HG03175 (cell line): ENCODE data around the gene CEP250.
"Not testable (repeated sequence)": the region's sequence is repeated elsewhere in the genome, so short reads cannot be mapped to it uniquely, and the experiment has no call there.

Source experiments
- ATAC-seq: cut with Tn5 transposase; IDR thresholded peaks from one replicate; pipeline ENCODE4 v1.9.1; 2021; ENCODE audit warnings: mild to moderate bottlenecking, moderate library complexity; ENCODE audit not compliant: unreplicated experiment

The CEP250 gene

DNA sequence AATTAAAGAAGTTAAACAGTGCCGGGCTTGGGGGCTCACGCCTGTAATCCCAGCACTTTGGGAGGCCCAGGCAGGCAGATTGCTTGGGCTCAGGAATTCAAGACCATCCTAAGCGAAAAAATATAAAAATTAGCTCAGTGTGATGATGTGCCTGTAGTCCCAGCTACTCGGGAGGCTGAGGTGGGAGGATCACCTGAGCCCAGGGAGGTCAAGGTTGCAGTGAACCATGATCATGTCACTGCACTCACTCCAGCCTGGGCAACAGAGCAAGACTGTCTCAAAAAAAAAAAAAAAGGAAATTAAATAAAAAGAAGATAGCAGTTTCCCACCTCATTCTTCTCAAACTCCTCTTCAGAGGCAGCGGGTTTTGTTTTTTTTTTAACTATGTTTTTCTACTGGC is 62.4 kb downstream of the CEP250 start:
- ATAC-seq = not testable (repeated sequence)

DNA sequence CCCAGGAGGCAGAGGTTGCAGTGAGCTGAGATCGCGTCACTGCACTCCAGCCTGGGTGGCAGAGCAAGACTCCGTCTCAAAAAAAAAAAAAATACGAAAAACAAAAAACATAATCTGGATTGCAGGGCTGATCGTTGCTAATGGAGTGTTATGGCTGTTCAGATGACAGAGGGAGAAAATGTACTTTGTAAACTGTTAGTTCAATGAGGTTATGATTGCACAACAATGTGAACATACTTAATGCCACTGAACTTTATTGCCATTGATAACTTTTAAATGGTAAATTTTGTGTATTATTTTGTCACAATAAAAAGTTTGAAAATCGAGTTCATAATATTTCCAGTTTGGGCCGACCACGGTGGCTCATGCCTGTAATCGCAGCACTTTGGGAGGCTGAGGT is 63.6 kb downstream of the CEP250 start:
- ATAC-seq = no peak

DNA sequence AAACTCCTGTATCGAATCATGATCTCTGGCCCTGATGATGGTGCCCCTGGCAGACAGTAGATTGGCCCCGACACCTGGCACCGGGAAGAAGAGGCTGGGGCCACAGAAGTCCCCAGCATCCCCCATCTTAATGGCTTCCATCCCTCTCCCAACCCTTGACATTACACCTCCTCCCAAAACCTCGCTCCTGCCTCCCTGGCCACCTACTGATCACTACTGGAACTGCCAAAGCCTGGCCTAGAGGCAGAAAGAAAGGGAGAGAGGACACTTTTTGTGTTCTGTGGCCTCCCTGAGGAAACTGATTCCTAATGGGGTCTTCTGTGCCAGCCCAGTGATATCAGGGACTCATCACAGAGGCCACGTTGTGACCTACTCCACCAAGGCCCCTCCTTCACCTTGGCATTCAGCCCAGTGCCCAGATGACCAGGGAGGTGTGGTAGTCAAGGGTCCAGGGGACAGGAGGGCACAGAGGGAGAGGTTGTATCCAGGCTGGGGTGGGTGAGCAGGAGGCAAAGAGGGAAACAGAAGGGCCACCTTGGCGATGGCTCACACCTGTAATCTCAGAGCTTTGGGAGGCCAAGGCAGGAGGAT is 68.0 kb downstream of the CEP250 start:
- ATAC-seq = no peak

DNA sequence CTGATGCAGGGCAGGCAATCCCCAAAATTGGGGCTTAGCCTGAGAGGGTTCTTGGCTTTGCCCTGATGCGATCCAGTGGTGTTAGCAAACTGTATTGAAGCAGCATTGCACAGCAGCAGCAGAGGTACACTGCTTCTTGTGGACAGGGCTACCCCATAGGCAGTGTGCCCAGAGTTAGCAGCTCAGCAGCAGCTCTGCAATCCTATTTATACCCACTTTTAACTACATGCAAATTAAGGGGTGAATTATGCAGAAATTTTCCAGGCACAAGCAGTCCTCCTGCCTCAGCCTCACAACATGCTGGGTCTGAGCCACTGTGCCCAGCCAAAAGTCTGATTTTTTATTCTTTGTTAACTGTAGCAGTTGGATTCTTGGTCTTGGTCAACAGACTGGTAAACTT is 70.2 kb downstream of the CEP250 start:
- ATAC-seq = no peak

DNA sequence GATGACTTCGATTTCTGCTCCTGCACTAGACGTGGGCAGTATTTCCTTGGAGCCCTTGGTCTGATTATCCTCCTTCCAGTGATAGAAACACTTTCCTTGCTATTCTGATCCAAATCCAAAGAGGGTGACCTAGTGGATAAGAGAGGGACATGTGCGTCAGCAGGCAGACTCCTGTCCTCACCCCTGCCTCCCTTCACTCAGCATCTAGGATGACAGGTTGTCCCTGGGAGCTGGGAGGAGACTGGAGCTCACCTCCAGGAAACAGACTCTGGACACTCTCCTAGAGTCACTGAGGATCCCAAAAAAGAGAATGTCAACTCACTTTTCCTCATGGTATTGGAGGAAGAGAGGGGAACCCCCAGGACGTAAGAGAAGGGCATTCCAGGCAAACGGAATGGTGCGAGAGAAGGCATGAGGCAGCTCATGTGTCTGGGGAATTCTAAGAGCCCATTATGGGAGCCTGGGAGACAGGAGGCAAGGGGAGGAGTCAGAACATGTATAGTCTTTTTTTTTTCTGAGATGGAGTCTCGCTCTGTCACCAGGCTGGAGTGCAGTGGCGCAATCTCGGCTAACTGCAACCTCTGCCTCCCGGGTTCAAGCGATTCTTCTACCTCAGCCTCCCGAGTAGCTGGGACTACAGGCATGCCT is 71.8 kb downstream of the CEP250 start:
- ATAC-seq = no peak

DNA sequence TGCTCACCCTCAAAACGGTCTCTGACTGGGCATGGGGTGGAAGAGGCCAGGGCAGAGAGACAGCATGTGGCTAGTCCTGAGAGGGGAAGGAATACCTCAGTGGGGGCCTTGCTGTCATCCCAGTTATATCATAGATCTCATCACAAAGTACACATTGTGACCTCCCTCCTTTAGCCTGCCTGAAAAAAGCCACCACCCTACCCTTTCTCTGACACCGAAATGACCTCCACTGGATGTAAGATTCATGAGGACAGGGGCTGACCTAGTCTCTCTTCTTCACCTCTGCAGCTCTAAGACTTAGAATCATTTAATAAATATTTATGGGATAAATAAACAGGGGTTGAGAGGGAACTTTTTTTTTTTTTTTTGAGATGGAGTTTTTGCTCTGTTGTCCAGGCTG is 74.2 kb downstream of the CEP250 start, which contains the start of gene C20orf173:
Gene C20orf173, minus strand, starts transcription at position 101 of the 400 bp plus-strand sequence. CDS start 279 bp downstream, outside the sequence.
- ATAC-seq = no peak

DNA sequence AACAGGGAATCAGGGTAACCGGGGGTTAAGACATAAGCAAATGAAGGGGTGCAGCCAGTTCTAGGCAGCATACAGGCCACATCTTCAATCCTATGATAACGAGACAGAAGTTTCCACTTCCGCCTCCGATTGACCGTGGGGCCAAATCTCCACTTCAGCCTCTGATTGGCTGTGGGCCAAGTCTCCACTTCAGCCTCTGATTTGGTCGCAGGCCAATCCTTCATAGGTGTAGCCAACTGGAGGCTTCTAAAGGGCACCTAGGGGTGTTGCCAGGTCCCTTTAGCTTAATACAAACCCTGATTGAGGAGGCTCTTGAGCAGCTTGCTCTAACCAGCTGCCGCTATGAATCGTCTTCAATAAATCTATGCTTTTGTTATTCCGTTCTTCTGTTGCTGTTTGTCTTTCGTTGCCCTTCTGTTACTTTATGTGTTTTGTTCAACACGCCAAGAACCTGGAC is 84.4 kb downstream of the CEP250 start:
- peak; percentile 75 for ATAC-seq

DNA sequence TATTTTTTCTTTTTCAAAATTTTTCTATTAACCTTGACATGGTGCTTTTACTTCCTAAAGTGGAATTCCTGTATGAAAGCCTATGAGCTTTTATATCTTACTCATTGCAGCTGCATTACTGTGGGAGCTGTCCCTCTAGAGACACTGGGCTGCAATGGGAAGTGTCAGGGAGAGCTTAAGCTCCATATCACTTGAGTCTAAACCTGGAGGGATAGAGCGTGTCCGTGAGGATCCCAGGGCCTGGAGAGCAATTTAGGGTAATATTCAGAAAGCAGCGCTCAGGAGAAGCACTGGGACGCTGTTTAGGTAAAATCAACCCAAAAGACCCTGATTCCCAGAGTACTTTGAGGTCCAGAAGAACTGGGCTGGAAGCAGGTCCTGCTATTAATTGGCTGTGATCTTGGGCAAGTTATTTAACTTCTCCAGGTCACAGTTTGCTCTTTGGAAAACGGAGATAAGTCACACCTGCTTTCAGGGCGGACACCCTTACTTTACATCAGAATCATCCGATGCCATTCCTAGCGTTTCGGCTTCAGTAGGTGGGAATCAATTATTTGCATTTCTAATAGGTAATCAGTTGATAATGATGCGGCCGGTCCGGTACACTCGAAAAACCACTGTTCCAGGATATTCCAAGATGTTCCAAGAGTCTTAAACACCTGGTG is 85.9 kb downstream of the CEP250 start:
- ATAC-seq = no peak

DNA sequence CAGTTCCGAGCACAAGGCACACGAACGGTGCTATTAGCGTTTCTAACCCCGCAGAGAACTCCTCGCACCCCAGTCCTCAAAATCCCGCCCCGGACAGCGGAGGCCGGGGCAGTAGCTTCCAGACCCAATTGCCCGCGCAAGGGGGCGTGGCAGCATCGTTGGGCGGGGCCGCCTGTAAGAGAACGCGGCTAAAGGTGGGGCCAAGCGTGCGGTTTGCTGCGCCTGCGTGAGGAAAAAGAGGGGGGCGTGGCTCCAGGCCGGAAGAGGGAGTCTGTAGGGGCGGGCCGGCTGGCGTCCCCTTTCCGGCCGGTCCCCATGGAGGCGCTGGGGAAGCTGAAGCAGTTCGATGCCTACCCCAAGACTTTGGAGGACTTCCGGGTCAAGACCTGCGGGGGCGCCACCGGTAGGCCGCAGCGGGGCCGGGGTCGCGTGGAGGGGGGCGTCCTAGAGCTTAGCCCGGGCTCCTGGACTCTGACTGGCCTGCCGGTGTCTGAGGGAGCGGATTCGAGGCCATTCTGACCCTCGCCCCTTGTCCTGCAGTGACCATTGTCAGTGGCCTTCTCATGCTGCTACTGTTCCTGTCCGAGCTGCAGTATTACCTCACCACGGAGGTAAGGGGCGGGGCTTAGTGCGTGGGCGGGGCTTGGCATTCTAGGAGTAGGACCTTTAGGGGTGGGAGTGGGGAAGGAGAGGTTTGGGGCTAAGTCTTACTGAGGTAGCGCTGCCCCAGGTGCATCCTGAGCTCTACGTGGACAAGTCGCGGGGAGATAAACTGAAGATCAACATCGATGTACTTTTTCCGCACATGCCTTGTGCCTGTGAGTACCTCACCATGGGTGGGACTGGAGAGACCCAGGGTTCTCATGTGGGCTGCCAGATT is 86.6 kb downstream of the CEP250 start, which contains the start of gene ERGIC3:
Gene ERGIC3, plus strand, starts transcription at position 296 of the 880 bp plus-strand sequence. Its CDS starts 20 bp downstream, at position 316.
- peak; percentile 77 for ATAC-seq

DNA sequence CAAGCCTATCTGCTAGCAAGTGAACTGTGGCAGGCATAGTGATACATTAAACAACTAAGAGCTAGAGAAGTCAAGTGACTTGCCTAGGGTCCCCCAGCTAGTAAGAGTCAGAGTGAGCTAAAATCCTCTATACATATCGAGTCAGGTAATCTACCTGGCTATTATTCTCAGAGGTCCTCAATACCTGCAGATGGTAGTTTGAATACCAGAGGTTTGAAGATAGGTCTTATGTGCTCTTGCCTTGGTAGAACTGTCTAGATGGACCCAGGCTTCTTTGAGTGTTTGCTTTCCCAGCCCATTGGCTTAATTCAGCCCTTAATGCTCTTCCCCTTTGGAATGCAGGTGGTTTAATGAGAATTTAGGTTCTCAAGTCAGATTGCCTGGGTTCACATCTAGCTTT is 87.6 kb downstream of the CEP250 start:
- ATAC-seq = no peak

DNA sequence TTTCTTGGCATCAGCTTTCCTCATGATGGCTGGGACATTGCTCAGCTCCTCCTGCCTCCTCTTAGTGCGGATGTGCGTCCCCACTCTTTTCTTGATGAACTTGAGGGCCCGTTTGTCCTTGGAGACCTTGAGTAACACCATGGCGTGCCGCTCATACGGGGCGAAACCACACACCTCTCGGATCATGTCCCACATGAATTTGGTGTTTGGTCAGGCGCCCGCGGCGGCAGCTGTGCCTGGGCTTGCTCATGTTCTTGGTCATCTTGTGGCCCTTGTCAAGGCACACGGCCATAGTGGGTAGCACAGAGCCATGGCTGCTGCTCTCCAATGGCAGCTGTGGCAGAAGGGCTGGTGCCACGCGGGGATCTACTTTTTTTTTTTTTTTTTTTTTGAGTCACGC is 89.0 kb downstream of the CEP250 start:
- no peak for ATAC-seq

DNA sequence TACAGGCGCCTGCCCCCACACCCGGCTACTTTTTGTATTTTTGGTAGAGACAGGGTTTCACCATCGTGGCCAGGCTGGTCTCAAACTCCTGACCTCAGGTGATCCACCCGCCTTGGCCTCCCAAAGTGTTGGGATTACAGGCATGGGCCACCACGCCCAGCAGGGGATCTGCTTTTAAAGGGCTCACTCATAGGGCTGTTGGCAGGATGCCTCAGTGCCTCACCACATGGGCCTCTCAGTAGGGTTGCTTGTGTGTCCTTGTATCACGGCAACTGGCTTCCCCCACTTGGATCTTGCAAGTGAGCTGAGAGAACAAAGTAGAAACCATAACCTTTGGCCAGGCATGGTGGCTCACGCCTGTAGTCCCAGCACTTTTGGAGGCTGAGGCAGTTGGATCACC is 89.5 kb downstream of the CEP250 start:
- not testable (repeated sequence) for ATAC-seq

DNA sequence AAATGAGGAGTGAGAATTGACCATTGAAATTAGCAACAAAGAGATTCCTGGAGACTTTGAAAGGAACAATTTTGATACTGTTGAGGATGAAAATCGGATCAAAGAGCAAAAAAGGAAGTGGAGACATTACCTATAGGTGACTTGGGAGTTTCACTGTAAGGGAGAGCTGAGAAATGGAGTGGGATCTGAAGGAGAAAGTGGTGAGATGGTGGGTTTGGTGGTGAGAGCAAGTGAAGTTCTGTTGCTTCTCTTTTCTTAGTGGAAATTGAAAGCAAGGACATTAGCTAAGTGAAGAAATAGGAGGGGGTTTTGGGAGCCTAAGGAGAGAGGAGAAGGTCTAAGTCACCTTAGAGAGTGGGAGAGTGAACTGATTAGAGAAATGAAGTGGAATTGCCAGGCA is 90.7 kb downstream of the CEP250 start:
- ATAC-seq = no peak

DNA sequence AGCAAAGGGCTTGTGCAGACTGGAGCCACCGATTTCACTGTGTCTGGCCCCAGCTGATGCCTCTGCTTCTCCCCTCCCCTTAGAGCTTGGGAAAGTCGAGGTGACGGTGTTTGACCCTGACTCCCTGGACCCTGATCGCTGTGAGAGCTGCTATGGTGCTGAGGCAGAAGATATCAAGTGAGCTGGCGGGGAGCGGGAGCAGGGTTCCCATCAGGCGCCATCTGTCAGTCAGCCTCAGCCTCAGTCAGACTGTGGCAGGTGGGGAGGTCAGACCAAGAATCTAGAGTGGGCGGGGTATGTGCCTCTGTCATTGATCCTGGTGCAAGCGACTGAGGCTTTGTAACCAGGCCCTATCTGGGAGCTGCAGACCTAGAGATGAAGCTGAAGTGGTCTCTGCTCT is 91.9 kb downstream of the CEP250 start:
- ATAC-seq = no peak

DNA sequence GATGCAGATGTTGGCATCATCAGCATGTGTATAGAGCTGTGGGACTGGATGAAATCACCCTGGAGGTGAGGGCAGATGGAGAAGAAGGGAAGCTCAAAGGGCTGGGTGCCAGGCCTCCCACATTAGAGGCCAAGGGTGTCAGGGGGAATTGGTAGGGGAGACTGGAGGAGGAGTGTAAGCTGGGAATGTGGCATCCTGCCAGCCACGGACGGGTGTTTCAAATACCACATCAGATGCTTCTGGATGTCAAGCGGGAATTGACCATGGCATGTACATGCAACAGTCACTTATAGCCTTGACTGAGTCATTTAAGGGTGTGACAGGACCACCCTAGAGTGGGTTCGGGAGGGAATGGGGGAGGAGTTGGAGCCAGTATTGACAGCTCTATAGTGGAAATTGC is 96.1 kb downstream of the CEP250 start:
- ATAC-seq = no peak

DNA sequence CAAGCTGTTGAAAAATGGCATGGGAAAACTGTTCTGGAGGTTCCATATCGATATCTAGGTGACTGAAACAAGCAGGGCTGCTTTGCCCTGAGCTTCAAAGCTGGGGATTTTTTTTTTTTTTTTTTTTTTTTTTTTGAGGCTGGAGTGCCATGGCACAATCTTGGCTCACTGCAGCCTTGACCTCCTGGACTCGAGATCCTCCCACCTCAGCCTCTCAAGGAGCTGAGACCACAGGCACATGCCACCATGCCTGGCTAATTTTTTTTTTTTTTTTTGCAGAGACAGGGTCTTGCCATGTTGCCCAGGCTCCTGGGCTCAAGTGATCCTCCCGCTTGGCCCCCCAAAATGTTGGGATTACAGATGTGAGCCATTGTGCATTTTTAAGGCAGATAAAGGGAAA is 97.5 kb downstream of the CEP250 start:
- no peak for ATAC-seq

DNA sequence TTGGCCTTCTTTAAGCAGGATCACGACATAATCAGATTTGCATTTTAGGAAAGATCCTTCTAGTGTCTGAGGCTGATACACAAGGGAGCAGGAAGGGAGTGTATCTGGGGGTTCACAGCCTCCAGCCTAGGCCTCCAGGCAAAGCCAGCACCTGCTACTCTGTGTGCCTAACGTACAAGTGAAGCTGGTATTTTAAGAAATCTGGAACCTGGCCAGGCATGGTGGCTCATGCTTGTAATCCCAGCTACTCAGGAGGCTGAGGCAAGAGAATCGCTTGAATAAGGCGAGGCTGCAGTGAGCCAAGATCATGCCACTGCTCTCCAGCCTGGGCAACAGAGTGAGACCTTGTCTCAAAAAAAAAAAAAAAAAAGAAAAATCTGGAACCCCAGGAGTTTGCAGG is 100.1 kb downstream of the CEP250 start:
- not testable (repeated sequence) for ATAC-seq

DNA sequence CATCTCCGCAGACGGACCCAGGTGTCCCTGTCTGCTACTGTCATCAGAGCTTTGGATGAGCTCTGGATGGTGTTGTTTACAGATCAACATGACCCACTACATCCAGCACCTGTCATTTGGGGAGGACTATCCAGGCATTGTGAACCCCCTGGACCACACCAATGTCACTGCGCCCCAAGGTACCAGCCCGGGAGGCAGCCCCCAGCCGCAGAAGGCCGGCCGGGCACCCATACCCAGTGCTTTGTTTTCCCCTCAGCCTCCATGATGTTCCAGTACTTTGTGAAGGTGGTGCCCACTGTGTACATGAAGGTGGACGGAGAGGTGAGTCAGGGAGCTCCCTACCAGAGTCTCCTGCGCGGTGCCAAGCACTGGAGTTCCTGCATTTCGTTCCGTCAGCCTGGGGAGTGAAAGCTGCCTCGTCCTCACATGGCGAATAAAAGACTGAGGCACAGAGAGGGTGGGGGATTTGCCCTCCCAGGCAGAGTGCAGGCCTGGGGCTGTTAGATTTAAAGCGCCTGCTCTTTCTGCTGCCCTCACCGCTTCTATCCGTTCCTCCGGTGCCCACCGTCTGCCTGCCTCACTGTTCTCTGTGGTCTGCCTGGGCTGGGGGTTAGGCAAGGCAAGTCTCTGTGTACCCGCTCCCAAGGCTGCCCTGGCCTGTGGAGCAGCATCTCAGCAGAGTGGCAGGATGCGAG is 100.7 kb downstream of the CEP250 start:
- no peak for ATAC-seq

DNA sequence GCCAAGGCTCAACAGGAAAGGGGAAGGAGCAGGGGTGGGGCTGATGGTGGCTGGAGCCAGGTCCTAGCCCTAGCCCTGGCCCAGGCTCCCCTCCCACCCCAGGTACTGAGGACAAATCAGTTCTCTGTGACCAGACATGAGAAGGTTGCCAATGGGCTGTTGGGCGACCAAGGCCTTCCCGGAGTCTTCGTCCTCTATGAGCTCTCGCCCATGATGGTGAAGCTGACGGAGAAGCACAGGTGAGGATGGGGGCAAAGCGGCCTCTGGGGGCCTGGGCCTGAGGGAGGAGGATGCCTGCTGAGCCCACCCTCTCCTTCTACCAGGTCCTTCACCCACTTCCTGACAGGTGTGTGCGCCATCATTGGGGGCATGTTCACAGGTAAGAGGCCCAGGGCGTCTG is 101.5 kb downstream of the CEP250 start:
- no peak for ATAC-seq

DNA sequence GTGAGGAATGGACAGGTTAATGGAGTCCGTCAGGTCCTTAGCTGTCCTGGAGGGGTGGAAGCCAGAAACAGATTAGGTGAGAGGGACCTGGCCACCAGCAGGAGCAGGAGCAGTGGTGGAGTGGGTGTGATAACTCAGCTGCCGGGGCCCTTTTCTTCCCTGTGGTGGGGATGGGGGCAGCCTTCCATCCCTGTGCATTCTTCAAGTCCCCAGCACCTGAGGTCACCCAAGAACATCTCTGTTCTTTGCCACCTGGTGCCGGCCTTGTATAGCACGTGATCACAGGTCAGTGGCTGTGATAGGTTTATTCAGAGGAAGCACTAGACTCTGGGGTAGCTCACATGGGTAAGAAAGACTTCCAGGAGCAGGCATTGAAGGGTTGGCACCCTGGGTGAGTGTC is 103.1 kb downstream of the CEP250 start:
- no peak for ATAC-seq
